Smooth muscle cell (in vitro differentiated cells): Measurements from ENCODE around the gene LTV1. TPM values are rescaled to one million over a fixed set of nuclear protein-coding genes. Genes with fewer than 3 reads are reported as not detected.

Experiments used
- DNase-seq: peaks from one replicate; lab custom pipeline; 2025; ENCODE audit not compliant: unreplicated experiment; lab: John Stamatoyannopoulos, UW
- H2AFZ ChIP-seq: fragments of 200-600 bp; sonication (generic); 2 replicates; pipeline ENCODE4 v1.6.0; 2016; ENCODE audit warnings: antibody characterized with exemption, low read depth, mild to moderate bottlenecking
- H3F3A ChIP-seq: fragments of 200-600 bp; sonication (generic); 2 replicates; pipeline ENCODE4 v1.6.0; 2017; ENCODE audit warnings: antibody characterized with exemption, low read depth
- H3K27ac ChIP-seq: fragments of 200-600 bp; sonication (generic); 2 replicates; pipeline ENCODE4 v1.5.1; 2016; ENCODE audit warnings: low read depth, mild to moderate bottlenecking
- H3K27me3 ChIP-seq: fragments of 200-600 bp; sonication (generic); 2 replicates; pipeline ENCODE4 v1.6.1; 2016; ENCODE audit warnings: low read depth, mild to moderate bottlenecking
- H3K36me3 ChIP-seq: fragments of 200-600 bp; sonication (generic); 2 replicates; pipeline ENCODE4 v1.5.1; 2016; ENCODE audit warnings: low read depth
- H3K4me1 ChIP-seq: fragments of 200-600 bp; sonication (generic); 2 replicates; pipeline ENCODE4 v1.5.1; 2016; ENCODE audit warnings: low read depth
- H3K4me2 ChIP-seq: fragments of 200-600 bp; sonication (generic); 2 replicates; pipeline ENCODE4 v1.6.0; 2016; ENCODE audit warnings: mild to moderate bottlenecking
- H3K4me3 ChIP-seq: fragments of 200-600 bp; sonication (generic); 2 replicates; pipeline ENCODE4 v1.5.1; 2016; ENCODE audit warnings: mild to moderate bottlenecking
- H3K79me2 ChIP-seq: fragments of 200-600 bp; sonication (generic); 2 replicates; pipeline ENCODE4 v1.6.0; 2016; ENCODE audit warnings: low read depth, mild to moderate bottlenecking
- H3K9ac ChIP-seq: fragments of 200-600 bp; sonication (generic); 2 replicates; pipeline ENCODE4 v1.6.0; 2016; ENCODE audit warnings: low read depth
- H3K9me3 ChIP-seq: fragments of 200-600 bp; sonication (generic); replicated peaks from 2 replicates; pipeline ENCODE4 v1.5.1; 2016; ENCODE audit warnings: low read depth
- H4K20me1 ChIP-seq: fragments of 200-600 bp; sonication (generic); 2 replicates; pipeline ENCODE4 v1.6.0; 2016; ENCODE audit warnings: low read depth
- WGBS: methylation state at CpG from one replicate; pipeline ENCODE4 v1.1.7; 2016; ENCODE audit warnings: low lambda C conversion rate; 5-methylcytosine and 5-hydroxymethylcytosine counted together
- polyA plus RNA-seq: library from polyadenylated mRNA; unstranded; fragments of >200 nt; fragmentation: Nextera tagmentation; extraction: Ambion mirVana; gene quantifications from 2 replicates; pipeline ENCODE4 v1.2.1, GENCODE V29; 2016
- total RNA-seq: library from RNA; depleted of rRNA; stranded (reverse); fragments of >200 nt; gene quantifications from 2 replicates; pipeline ENCODE4 v1.2.3, GENCODE V29; 2014
- TF ChIP-seq, protein P1 (sequence below): fragments of 200-600 bp; sonication (generic); IDR thresholded peaks from 2 replicates; pipeline ENCODE4 v1.5.1; 2017; ENCODE audit warnings: borderline replicate concordance, mild to moderate bottlenecking, antibody characterized with exemption; ENCODE audit not compliant: insufficient read depth, poor library complexity, severe bottlenecking

LTV1 gene
- total and polyA plus RNA-seq, 2 experiments from 2014 or later, result 15.4 to 17.4 TPM

DNA sequence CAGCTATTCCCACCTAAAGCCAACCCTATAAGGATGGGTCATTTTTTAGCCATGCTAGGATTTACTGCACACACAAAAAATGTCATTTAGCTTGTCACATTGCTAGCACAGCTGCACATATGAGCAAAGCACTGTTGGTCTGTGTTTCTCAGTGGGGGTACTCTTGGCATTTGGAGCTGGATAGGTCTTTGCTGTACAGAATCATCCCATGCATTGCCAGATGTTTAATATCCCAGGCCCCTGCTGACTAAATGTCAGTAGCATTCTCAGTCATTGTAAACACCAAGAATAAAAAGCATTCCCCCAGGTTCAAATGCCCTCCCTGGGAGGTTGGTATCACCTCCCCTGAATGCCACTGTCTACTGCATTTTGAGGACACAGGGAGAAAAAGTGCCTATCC lies 14.6 kb upstream of the LTV1 start:
- Histone ChIP-seq H2AFZ (no peak overlapping the region), H3K27me3 (no peaks in the 10 kb centered on the region), H3K9me3 (no peaks in the 10 kb centered on the region), H3K4me1 (no peaks in the 10 kb centered on the region), H3K4me3 (no peak overlapping the region), H3K9ac (no peak overlapping the region), H3K27ac (no peak overlapping the region), H3F3A (no peaks in the 10 kb centered on the region), H3K79me2 (no peaks in the 10 kb centered on the region), H3K4me2 (no peak overlapping the region), H3K36me3 (peaks cover 4% of the 10 kb centered on the region), H4K20me1 (no peaks in the 10 kb centered on the region)
- DNase-seq, result no peak
- TF ChIP-seq, protein P1, sequence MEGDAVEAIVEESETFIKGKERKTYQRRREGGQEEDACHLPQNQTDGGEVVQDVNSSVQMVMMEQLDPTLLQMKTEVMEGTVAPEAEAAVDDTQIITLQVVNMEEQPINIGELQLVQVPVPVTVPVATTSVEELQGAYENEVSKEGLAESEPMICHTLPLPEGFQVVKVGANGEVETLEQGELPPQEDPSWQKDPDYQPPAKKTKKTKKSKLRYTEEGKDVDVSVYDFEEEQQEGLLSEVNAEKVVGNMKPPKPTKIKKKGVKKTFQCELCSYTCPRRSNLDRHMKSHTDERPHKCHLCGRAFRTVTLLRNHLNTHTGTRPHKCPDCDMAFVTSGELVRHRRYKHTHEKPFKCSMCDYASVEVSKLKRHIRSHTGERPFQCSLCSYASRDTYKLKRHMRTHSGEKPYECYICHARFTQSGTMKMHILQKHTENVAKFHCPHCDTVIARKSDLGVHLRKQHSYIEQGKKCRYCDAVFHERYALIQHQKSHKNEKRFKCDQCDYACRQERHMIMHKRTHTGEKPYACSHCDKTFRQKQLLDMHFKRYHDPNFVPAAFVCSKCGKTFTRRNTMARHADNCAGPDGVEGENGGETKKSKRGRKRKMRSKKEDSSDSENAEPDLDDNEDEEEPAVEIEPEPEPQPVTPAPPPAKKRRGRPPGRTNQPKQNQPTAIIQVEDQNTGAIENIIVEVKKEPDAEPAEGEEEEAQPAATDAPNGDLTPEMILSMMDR, result no peak

DNA sequence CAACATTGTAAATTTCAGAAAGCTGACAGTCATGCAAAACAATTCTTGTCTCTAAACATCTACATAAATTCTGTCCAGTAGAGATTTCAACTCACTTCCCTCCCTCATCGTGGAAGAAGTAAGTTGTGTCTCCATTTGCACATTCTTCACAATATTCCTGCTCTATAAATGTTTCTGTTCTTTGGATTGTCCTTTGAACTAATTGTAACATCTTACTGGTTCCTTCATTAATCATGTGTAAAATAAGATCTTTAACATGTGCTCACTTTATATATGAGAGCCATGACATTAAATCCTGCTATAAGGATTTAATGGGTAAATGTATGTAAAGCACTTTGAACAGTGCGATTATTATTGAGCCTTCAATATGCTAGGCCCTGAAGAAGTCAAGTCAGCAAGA lies 7.0 kb upstream of the LTV1 start:
- Histone ChIP-seq H3K4me1 (no peaks in the 10 kb centered on the region), H2AFZ (no peak overlapping the region), H4K20me1 (no peaks in the 10 kb centered on the region), H3K36me3 (no peaks in the 10 kb centered on the region), H3K4me2 (no peak overlapping the region), H3K9me3 (no peaks in the 10 kb centered on the region), H3K27me3 (no peaks in the 10 kb centered on the region), H3K27ac (no peak overlapping the region), H3K4me3 (no peak overlapping the region), H3K9ac (no peak overlapping the region), H3F3A (no peaks in the 10 kb centered on the region), H3K79me2 (no peaks in the 10 kb centered on the region)
- TF ChIP-seq, protein P1, result no peak
- WGBS, result 85% methylated on average over 2 of the region's 2 CpGs
- DNase-seq, result no peak

DNA sequence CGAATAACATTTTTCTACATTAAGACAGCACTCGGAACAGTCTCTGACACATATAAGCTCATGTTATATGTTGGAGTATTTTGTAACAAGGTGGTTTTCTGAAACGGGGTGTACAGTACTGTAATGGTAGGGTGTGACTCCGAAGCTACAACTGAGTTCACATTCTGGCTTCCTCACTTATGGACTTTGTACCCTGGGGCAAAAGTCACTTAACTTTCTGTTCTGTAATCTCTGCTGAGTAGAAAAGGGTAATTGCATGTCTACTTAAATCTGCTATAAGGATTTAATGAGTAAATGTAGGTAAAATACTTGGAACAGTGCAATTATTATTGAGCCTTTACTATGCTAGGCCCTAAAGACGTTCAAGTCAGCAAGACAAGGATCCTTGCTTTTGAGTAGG lies 4.7 kb upstream of the LTV1 start:
- H3K79me2 ChIP-seq, result peaks cover 2% of the 10 kb centered on the region

DNA sequence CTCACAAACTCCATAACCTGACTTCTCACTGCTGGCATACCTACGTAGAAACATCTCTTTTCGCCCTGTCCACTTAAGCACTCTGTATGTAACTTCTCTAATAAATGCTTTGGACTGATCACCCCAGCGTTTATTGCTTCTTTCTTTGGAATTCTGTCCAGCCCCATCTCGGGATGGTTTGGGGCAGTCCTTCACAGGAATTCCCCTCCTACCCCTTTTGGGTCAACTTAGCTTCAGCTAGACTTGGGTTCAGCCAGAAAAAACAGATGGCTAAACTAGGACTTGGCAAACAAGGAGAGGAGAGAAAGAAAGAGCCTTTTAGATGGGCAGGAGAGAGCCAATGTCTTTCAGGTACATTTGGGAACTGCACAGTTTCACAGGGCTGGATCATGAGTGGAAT lies 3.9 kb upstream of the LTV1 start:
- peaks cover 10% of the 10 kb centered on the region for H3K79me2 ChIP-seq
- WGBS, result 74% methylated on average over 4 of the region's 4 CpGs
- H3K36me3 ChIP-seq, result no peaks in the 10 kb centered on the region
- H3K4me1 ChIP-seq, result peaks cover 11% of the 10 kb centered on the region
- H3K27ac ChIP-seq, result no peak overlapping the region
- H2AFZ ChIP-seq, result no peak overlapping the region
- no peak overlapping the region for H3K4me2 ChIP-seq
- no peak overlapping the region for H3K9ac ChIP-seq
- TF ChIP-seq, protein P1, result no peak
- H4K20me1 ChIP-seq, result no peaks in the 10 kb centered on the region
- no peak overlapping the region for H3K4me3 ChIP-seq
- no peaks in the 10 kb centered on the region for H3F3A ChIP-seq
- H3K27me3 ChIP-seq, result no peaks in the 10 kb centered on the region
- H3K9me3 ChIP-seq, result no peaks in the 10 kb centered on the region
- no peak for DNase-seq

More for the DNA sequence above, 4.7 kb upstream of the LTV1 start:
- Histone ChIP-seq H3K36me3 (no peaks in the 10 kb centered on the region), H3K4me3 (no peak overlapping the region), H3K9me3 (no peaks in the 10 kb centered on the region), H2AFZ (no peak overlapping the region), H3K4me2 (no peak overlapping the region), H3K9ac (no peak overlapping the region), H3K27ac (no peak overlapping the region), H3F3A (no peaks in the 10 kb centered on the region), H3K27me3 (no peaks in the 10 kb centered on the region), H3K4me1 (peaks cover 6% of the 10 kb centered on the region), H4K20me1 (no peaks in the 10 kb centered on the region)
- WGBS, result 84% methylated on average over 5 of the region's 5 CpGs
- TF ChIP-seq, protein P1, result no peak
- DNase-seq, result no peak
